K562 (cell line): ENCODE data around the gene ODAD3. TPM values are rescaled to one million over a fixed set of nuclear protein-coding genes. Genes with fewer than 3 reads are reported as not detected.

ENCODE experiments used
- ATAC-seq: fragments of 200-7000 bp; cut with Tn5 transposase; 3 replicates; pipeline ENCODE4 v1.9.1; 2020; ENCODE audit warnings: moderate library complexity
- BruUV-seq: library from RNA; stranded (reverse); fragments of 400-500 nt; replicated peaks from 2 replicates; lab custom pipeline; 2021; lab: Mats Ljungman, UMichigan
- CTCF ChIA-PET: fragments of 300-600 bp; formaldehyde crosslinking; extraction: SDS; loops from one replicate; lab custom pipeline; 2021; ENCODE audit warnings: low intra/inter-chr PET ratio; lab: Yijun Ruan, JAX
- POLR2A ChIA-PET: fragments of 300-600, 350-650 bp; sonication (Branson Sonifier 250); formaldehyde crosslinking; extraction: SDS; loops from one replicate; lab custom pipeline; 2021; ENCODE audit warnings: antibody characterized with exemption, inconsistent platforms; lab: Yijun Ruan, JAX
- DNase-seq, 4 experiments: peaks; one replicate each; pipeline versions ENCODE4 v3.0.0 to v3.0.0-alpha.2; 2011 to 2018; ENCODE audit warnings: low spot score in 3 of 4, mixed read lengths in 3 of 4; ENCODE audit errors: extremely low read depth in 1 of 4
- FAIRE-seq: peaks from 2 replicates; lab custom pipeline; 2011; peaks lifted over from hg19 to GRCh38; lab: Jason Lieb, UNC
- H2AFZ ChIP-seq: 2 replicates; pipeline ENCODE4 v1.6.0; 2011; ENCODE audit warnings: low read depth, low read length, control low read depth, inconsistent platforms
- H3K27ac ChIP-seq: fragments of 200-600 bp; 3 replicates; pipeline ENCODE4 v1.8.0; 2011; ENCODE audit warnings: low read depth, mild to moderate bottlenecking, control low read depth, inconsistent platforms, low read length, moderate library complexity, mixed read lengths; ENCODE audit errors: extremely low read depth
- H3K27me3 ChIP-seq, 2 experiments: fragments of 300-600 bp in 1 of 2; 2 replicates in 1 of 2; 3 replicates in 1 of 2; pipeline versions ENCODE4 v1.6.0 to v1.8.0; 2011; ENCODE audit warnings: inconsistent platforms in 2 of 2, low read length in 2 of 2, mild to moderate bottlenecking in 1 of 2, mixed read lengths in 1 of 2, moderate library complexity in 1 of 2; ENCODE audit not compliant: control insufficient read depth in 2 of 2, insufficient read depth in 2 of 2
- H3K36me3 ChIP-seq: fragments of 300-600 bp; 3 replicates; pipeline ENCODE4 v1.8.0; 2011; ENCODE audit warnings: mild to moderate bottlenecking, low read length, inconsistent platforms; ENCODE audit not compliant: control insufficient read depth, insufficient read depth
- H3K4me1 ChIP-seq, 2 experiments: fragments of 200-600 bp in 1 of 2; replicated peaks in 1 of 2; 2 replicates in 1 of 2; 3 replicates in 1 of 2; pipeline versions ENCODE4 v1.5.1 to v1.8.0; 2011; ENCODE audit warnings: inconsistent platforms in 2 of 2, low read length in 2 of 2, mild to moderate bottlenecking in 1 of 2, mixed read lengths in 1 of 2, moderate library complexity in 1 of 2; ENCODE audit not compliant: control insufficient read depth in 2 of 2, insufficient read depth in 2 of 2
- H3K4me2 ChIP-seq: 2 replicates; pipeline ENCODE4 v1.6.1; 2011; ENCODE audit warnings: low read length, control low read depth, inconsistent platforms, mixed read lengths; ENCODE audit not compliant: insufficient read depth
- H3K4me3 ChIP-seq: fragments of 200-600 bp; sonication (generic), shearing (Covaris generic); 2 replicates; pipeline ENCODE4 v1.5.1; 2016; ENCODE audit warnings: control low read depth, inconsistent platforms
- H3K79me2 ChIP-seq: fragments of 200-600 bp; 3 replicates; pipeline ENCODE4 v1.8.0; 2011; ENCODE audit warnings: low read length, inconsistent platforms; ENCODE audit not compliant: control insufficient read depth, insufficient read depth
- H3K9ac ChIP-seq, 2 experiments: 2 replicates each; pipeline versions ENCODE4 v1.6.0 to v1.6.1; 2011; ENCODE audit warnings: low read depth in 2 of 2, low read length in 2 of 2, control low read depth in 1 of 2, inconsistent platforms in 1 of 2, mild to moderate bottlenecking in 1 of 2, mixed read lengths in 1 of 2; ENCODE audit not compliant: insufficient read depth in 1 of 2
- H3K9me1 ChIP-seq: one replicate; pipeline ENCODE4 v1.6.0; 2011; ENCODE audit warnings: inconsistent platforms, mild to moderate bottlenecking, low read length, moderate library complexity; ENCODE audit not compliant: control insufficient read depth, insufficient read depth
- H3K9me3 ChIP-seq: replicated peaks from 2 replicates; pipeline ENCODE4 v1.5.1; 2011; ENCODE audit warnings: low read depth, low read length, inconsistent platforms; ENCODE audit not compliant: control insufficient read depth, insufficient read depth
- H4K20me1 ChIP-seq: replicated peaks from 2 replicates; pipeline ENCODE4 v1.6.1; 2011; ENCODE audit warnings: low read length, inconsistent platforms, mixed read lengths; ENCODE audit not compliant: control insufficient read depth, insufficient read depth
- CBFA2T3 ChIP-seq: fragments of 450-650 bp; IDR thresholded peaks from 2 replicates; pipeline ENCODE4 v1.6.1; 2017
- DMBX1 ChIP-seq: fragments of 250-450 bp; sonication (Bioruptor Pico); IDR thresholded peaks from 2 replicates; pipeline ENCODE4 v1.8.0; 2022; ENCODE audit warnings: inconsistent platforms, mild to moderate bottlenecking, moderate library complexity, borderline replicate concordance
- HOXB6 ChIP-seq: fragments of 250-450 bp; sonication (Bioruptor Pico); IDR thresholded peaks from 2 replicates; pipeline ENCODE4 v1.5.1; 2022; ENCODE audit warnings: mild to moderate bottlenecking, borderline replicate concordance
- PTRF ChIP-seq: fragments of 450-650 bp; IDR thresholded peaks from 2 replicates; pipeline ENCODE4 v1.6.1; 2016; ENCODE audit warnings: mild to moderate bottlenecking, missing genetic modification characterization, missing compliant biosample characterization
- RBM14 ChIP-seq: fragments of 200-400 bp; formaldehyde crosslinking; IDR thresholded peaks from 2 replicates; pipeline ENCODE4 v1.6.1; 2018; ENCODE audit warnings: low read depth, mild to moderate bottlenecking, low read length, moderate library complexity, borderline replicate concordance; ENCODE audit not compliant: insufficient read depth
- RCOR1 ChIP-seq, 2 experiments: IDR thresholded peaks; 2 replicates each; pipeline ENCODE4 v1.6.1; 2012; ENCODE audit warnings: low read depth in 2 of 2, low read length in 2 of 2, borderline replicate concordance in 1 of 2, improper control_type of control experiment in 1 of 2
- SLC30A9 ChIP-seq: fragments of 250-450 bp; sonication (Bioruptor Pico); IDR thresholded peaks from 2 replicates; pipeline ENCODE4 v1.8.0; 2022; ENCODE audit warnings: mild to moderate bottlenecking, moderate library complexity
- SPI1 ChIP-seq: IDR thresholded peaks from 2 replicates; pipeline ENCODE4 v1.6.1; 2011; ENCODE audit warnings: low read depth, low read length, control low read depth, borderline replicate concordance
- ZNF780A ChIP-seq: fragments of 250-450 bp; sonication (Bioruptor Pico); IDR thresholded peaks from 2 replicates; pipeline ENCODE4 v1.5.0; 2021; ENCODE audit warnings: mild to moderate bottlenecking
- WGBS: fragments of 100-300 bp; shearing (Covaris generic); methylation state at CpG from one replicate; pipeline ENCODE4 v1.1.6; 2016; ENCODE audit warnings: low coverage, mixed read lengths; ENCODE audit not compliant: insufficient coverage; ENCODE audit errors: missing lambda C conversion rate; 5-methylcytosine and 5-hydroxymethylcytosine counted together
- in situ Hi-C: fragments of 300-500 bp; cut with MboI; formaldehyde crosslinking; loops from 4 replicates; pipeline ENCODE4 v1.15.0; 2018; ENCODE audit warnings: inconsistent platforms, mixed read lengths
- intact Hi-C: fragments of 100-400 bp; cut with micrococcal nuclease; formaldehyde crosslinking; loops from 2 replicates; pipeline ENCODE4 v1.14.2; 2022
- polyA plus RNA-seq, 8 experiments: library from polyadenylated mRNA; depleted of rRNA in 4 of 8; stranded (reverse) in 5 of 8; unstranded in 3 of 8; fragments of >200 nt; fragmentation: Nextera tagmentation in 2 of 8; fragmentation: Illumina TruSeq in 1 of 8; extraction: Ambion mirVana in 2 of 8; extraction: Trizol in 1 of 8; gene quantifications; 2 replicates each; pipeline versions ENCODE4 v1.2.1 to v1.2.3, GENCODE V29; 2011 to 2014; ENCODE audit warnings: inconsistent platforms in 1 of 8, missing spikeins in 1 of 8
- total RNA-seq, 7 experiments: library from RNA; depleted of rRNA in 6 of 7; stranded (reverse); fragments of >200 nt in 6 of 7; fragmentation: Illumina TruSeq in 2 of 7; extraction: Trizol in 2 of 7; gene quantifications; 2 replicates each; pipeline versions ENCODE4 v1.2.1 to v1.2.3, GENCODE V29; 2011 to 2021; ENCODE audit warnings: low replicate concordance in 1 of 7
- TF ChIP-seq, protein P1 (sequence below): sonication (generic); formaldehyde crosslinking; IDR thresholded peaks from 2 replicates; pipeline ENCODE4 v1.8.0; 2022; ENCODE audit warnings: missing genetic modification reagents, mild to moderate bottlenecking, moderate library complexity, borderline replicate concordance
- TF ChIP-seq, protein P2 (sequence below), 3 experiments: fragments of 200-800 bp in 1 of 3; sonication (Bioruptor generic) in 1 of 3; sonication (generic) in 1 of 3; formaldehyde crosslinking in 1 of 3; IDR thresholded peaks; 2 replicates each; pipeline versions ENCODE4 v1.6.1 to v1.8.0; 2016 to 2022; ENCODE audit warnings: mild to moderate bottlenecking in 2 of 3, missing compliant biosample characterization in 2 of 3, missing genetic modification characterization in 2 of 3, missing genetic modification reagents in 1 of 3
- TF ChIP-seq, protein P3 (sequence below): sonication (generic); formaldehyde crosslinking; IDR thresholded peaks from 2 replicates; pipeline ENCODE4 v1.9.0; 2022; ENCODE audit warnings: mild to moderate bottlenecking, missing genetic modification reagents
- TF ChIP-seq, protein P4 (sequence below): sonication (generic); formaldehyde crosslinking; IDR thresholded peaks from 2 replicates; pipeline ENCODE4 v1.9.0; 2022; ENCODE audit warnings: mild to moderate bottlenecking, missing genetic modification reagents

Gene ODAD3
- total and polyA plus RNA-seq, 9 of the 15 experiments (the other 6 are each of a cell fraction or from before 2014, with no cell fraction given): 0.07 to 0.72 (median 0.14) TPM; not detected in 2

DNA sequence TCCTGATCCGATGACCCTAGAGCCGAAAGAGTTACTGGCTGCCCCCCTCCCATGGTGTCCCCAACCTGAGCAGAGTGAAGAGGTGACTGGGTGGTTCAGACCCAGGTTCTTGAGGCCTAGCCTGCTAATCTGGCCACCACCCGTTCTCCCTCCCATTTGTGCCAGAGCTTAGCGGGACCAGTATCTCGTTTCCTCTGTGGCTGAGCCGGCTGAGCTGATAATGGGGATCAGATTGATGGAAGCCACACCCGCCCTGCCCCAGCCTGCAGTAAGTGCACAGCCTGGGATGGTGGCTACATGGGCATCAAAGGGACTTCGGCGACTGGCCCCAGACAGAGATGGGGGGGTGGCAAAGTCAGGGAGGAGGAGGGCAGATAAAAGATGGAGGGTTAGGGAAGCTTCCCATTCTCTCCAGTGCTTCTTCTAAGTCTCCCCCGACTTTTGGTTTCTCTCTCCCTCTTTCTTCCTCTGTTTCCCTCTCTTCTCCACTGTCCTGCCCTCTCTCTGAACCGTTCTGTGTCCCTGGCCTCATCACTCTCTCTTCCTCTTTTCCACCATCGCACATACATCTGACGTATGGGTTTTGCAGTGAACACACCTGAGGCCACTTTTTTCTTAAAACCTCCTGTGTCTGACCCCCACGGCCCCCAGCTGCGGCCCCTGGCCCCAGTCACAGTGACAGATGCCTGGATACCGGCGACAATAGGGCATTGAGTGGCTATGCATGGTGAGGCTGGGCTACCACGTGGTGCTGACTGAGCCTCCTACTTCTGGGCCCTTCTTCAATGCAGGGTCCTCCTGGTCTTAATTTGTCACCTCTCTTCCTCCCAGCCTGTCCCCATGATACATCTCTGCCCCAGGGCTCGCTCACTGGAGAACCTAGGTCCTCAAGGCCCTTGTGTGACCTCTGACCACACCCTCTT is 43.5 kb upstream of the ODAD3 start:
- FAIRE-seq: no peak
- Histone ChIP-seq H3K9me3 (no peaks in the 10 kb centered on the region), H2AFZ (peak overlapping the region; percentile 78; the same call in 1 of the 2 replicates), H4K20me1 (no peaks in the 10 kb centered on the region; the same call in 1 of the 2 replicates), H3K9me1 (no peaks in the 10 kb centered on the region), H3K27ac (no peak overlapping the region), H3K4me3 (no peak overlapping the region), H3K4me2 (peak overlapping the region; percentile 51; the same call in 1 of the 2 replicates), H3K9ac (no peak overlapping the region), H3K4me1 (peaks cover 9 to 49% of the 10 kb centered on the region in 2 experiments; a peak in 4 of 5 replicates), H3K79me2 (no peaks in the 10 kb centered on the region), H3K27me3 (peaks cover 0 to 3% of the 10 kb centered on the region in 2 experiments; a peak in 3 of 5 replicates), H3K36me3 (no peaks in the 10 kb centered on the region)
- no TSS peak for BruUV-seq
- ATAC-seq: no peak
- in situ Hi-C loops: no loop called here
- peak; percentile 50 for TF ChIP-seq CBFA2T3
- TF ChIP-seq, protein P1, sequence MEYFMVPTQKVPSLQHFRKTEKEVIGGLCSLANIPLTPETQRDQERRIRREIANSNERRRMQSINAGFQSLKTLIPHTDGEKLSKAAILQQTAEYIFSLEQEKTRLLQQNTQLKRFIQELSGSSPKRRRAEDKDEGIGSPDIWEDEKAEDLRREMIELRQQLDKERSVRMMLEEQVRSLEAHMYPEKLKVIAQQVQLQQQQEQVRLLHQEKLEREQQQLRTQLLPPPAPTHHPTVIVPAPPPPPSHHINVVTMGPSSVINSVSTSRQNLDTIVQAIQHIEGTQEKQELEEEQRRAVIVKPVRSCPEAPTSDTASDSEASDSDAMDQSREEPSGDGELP (CRISPR knock-in tag): 0 out of 2 replicates have a peak, but pooled peaks have one; percentile 13
- TF ChIP-seq DMBX1 (CRISPR knock-in tag): no peak
- TF ChIP-seq, protein P2, sequence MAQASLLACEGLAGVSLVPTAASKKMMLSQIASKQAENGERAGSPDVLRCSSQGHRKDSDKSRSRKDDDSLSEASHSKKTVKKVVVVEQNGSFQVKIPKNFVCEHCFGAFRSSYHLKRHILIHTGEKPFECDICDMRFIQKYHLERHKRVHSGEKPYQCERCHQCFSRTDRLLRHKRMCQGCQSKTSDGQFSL (CRISPR knock-in tag; IDR thresholded peaks at IDR 0.05): 0 out of 2 replicates have a peak, but pooled peaks have one; percentile 8
- TF ChIP-seq, protein P2 (tag; IDR thresholded peaks at IDR 0.05): no peak
- TF ChIP-seq RBM14: no peak
- TF ChIP-seq, protein P3, sequence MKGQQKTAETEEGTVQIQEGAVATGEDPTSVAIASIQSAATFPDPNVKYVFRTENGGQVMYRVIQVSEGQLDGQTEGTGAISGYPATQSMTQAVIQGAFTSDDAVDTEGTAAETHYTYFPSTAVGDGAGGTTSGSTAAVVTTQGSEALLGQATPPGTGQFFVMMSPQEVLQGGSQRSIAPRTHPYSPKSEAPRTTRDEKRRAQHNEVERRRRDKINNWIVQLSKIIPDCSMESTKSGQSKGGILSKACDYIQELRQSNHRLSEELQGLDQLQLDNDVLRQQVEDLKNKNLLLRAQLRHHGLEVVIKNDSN (CRISPR knock-in tag): peak; percentile 29; the same call in 1 of the 2 replicates
- TF ChIP-seq PTRF (tag): no peak
- TF ChIP-seq RCOR1 (IDR thresholded peaks at IDR 0.05; ENCODE audit: borderline replicate concordance in 1 of 2, low read depth in 2 of 2, low read length in 2 of 2): peak in 1 of 2 experiments; percentile 55; a peak in 2 of 4 replicates
- TF ChIP-seq HOXB6 (CRISPR knock-in tag): no peak
- no peak for TF ChIP-seq ZNF780A (CRISPR knock-in tag)
- TF ChIP-seq SPI1: peak; percentile 32; the same call in 1 of the 2 replicates
- no peak for TF ChIP-seq SLC30A9 (CRISPR knock-in tag)
- TF ChIP-seq, protein P4, sequence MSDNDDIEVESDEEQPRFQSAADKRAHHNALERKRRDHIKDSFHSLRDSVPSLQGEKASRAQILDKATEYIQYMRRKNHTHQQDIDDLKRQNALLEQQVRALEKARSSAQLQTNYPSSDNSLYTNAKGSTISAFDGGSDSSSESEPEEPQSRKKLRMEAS (CRISPR knock-in tag): peak; percentile 38; the same call in 1 of the 2 replicates
- CTCF ChIA-PET: no interaction called here
- intact Hi-C loops: no loop called here
- POLR2A ChIA-PET: no interaction called here
- peak in 2 of 4 experiments; percentile 10 to 32 for DNase-seq
- WGBS: 18% methylated on average over 19 of the region's 19 CpGs
